BLaER1 treated with 17β-estradiol and CSF1 and Interleukin-3, amounts not matched to agents 10 nM and 100 nM (cell line): ENCODE results near the gene MRPL21.

Source experiments
- H3K27ac ChIP-seq, 11 experiments: shearing (Covaris generic); formaldehyde crosslinking; 2 replicates each; pipeline ENCODE4 v1.8.1; 2022
- H3K27me3 ChIP-seq, 11 experiments: shearing (Covaris generic); formaldehyde crosslinking; 2 replicates each; pipeline ENCODE4 v1.8.1; 2022
- H3K36me3 ChIP-seq, 11 experiments: shearing (Covaris generic); formaldehyde crosslinking; 2 replicates each; pipeline ENCODE4 v1.8.1; 2022
- H3K4me1 ChIP-seq, 10 experiments: shearing (Covaris generic); formaldehyde crosslinking; 2 replicates each; pipeline ENCODE4 v1.8.1; 2022
- H3K4me2 ChIP-seq, 11 experiments: shearing (Covaris generic); formaldehyde crosslinking; 2 replicates each; pipeline ENCODE4 v1.8.1; 2022
- H3K4me3 ChIP-seq, 10 experiments: shearing (Covaris generic); formaldehyde crosslinking; 2 replicates each; pipeline ENCODE4 v1.8.1; 2022
- H3K9ac ChIP-seq, 11 experiments: shearing (Covaris generic); formaldehyde crosslinking; 2 replicates each; pipeline ENCODE4 v1.8.1; 2022
- H3K9me3 ChIP-seq, 11 experiments: shearing (Covaris generic); formaldehyde crosslinking; replicated peaks in 1 of 11; 2 replicates each; pipeline ENCODE4 v1.8.1; 2022
- H4K20me1 ChIP-seq, 11 experiments: shearing (Covaris generic); formaldehyde crosslinking; 2 replicates each; pipeline ENCODE4 v1.8.1; 2022
- Cebpa-rat ChIP-seq, 11 experiments: shearing (Covaris generic); IDR thresholded peaks; 2 replicates each; pipeline ENCODE4 v1.8.1; 2022

The MRPL21 gene

GRCh38 chr11:68931911-68932310 lies 28.3 kb upstream of the MRPL21 start:
- no peak for TF ChIP-seq Cebpa-rat (IDR thresholded peaks at IDR 0.05)
- H3K9ac ChIP-seq = no peak overlapping the region
- no peak overlapping the region for H3K4me3 ChIP-seq
- H3K4me2 ChIP-seq = peak overlapping the region in 8 of 11 experiments; percentile 44 to 73 (median 64); a peak in 16 of 22 replicates
- peaks cover 22 to 41% (median 35%) of the 10 kb centered on the region in 10 experiments for H3K4me1 ChIP-seq
- peaks cover 0 to 78% (median 22%) of the 10 kb centered on the region in 11 experiments; a peak in 16 of 22 replicates for H4K20me1 ChIP-seq
- H3K9me3 ChIP-seq = peaks cover 0 to 14% (median 2%) of the 10 kb centered on the region in 11 experiments; a peak in 18 of 22 replicates
- H3K27me3 ChIP-seq = no peaks in the 10 kb centered on the region
- H3K27ac ChIP-seq = no peak overlapping the region
- H3K36me3 ChIP-seq = peaks cover 65 to 98% (median 84%) of the 10 kb centered on the region in 11 experiments

DNA sequence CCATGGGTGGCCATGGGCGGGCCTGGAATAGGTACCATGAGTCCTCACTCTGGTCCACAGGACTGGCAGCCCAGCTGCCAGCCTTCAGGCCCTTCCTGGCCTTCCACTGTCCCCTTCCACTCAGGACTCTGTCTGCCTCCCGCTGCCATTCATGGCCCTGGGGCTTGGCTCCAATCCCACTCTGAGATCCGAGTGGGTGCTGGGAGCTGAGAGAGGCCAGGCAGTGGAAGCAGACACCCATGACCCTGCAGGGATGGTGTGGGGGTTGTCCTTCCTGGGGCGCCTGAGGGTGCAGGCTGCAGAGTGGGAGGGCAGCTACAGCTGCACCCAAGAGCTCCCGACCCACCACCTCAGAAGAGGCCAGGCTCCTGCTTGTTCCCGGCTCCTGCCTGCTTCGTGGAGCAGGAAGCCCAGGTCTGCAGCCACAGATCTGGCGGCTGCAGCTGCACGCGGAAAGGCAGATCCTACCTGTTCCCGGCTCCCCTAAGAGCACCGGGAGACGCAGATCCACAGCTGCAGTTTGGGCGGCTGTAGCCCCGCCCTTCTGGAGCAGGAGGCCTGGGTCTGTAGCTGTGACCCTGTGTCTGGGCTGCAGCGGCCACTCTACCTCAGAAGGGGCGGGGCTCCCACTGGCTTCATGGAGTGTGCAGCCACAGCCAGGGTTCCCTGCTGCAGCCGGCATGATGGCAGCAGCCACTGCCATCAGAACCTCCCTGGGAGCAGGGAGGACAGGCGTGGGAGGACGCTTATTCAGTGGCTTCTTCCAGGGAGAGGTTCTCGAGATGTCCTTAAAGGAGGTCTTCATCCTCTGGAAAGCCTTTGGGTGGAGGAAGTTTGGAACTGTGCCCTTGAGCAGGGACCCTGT lies 27.6 kb upstream of the MRPL21 start:
- Histone ChIP-seq H3K4me1 (peaks cover 25 to 42% (median 36%) of the 10 kb centered on the region in 10 experiments), H3K9ac (no peak overlapping the region), H3K36me3 (peaks cover 65 to 98% (median 84%) of the 10 kb centered on the region in 11 experiments), H3K27me3 (no peaks in the 10 kb centered on the region), H3K9me3 (peaks cover 5 to 20% (median 9%) of the 10 kb centered on the region in 11 experiments), H3K4me2 (peak overlapping the region in 8 of 11 experiments; percentile 44 to 73 (median 64); a peak in 16 of 22 replicates), H3K27ac (no peak overlapping the region), H4K20me1 (peaks cover 0 to 71% (median 19%) of the 10 kb centered on the region in 11 experiments; a peak in 15 of 22 replicates), H3K4me3 (no peak overlapping the region)
- TF ChIP-seq Cebpa-rat (IDR thresholded peaks at IDR 0.05) = no peak

DNA sequence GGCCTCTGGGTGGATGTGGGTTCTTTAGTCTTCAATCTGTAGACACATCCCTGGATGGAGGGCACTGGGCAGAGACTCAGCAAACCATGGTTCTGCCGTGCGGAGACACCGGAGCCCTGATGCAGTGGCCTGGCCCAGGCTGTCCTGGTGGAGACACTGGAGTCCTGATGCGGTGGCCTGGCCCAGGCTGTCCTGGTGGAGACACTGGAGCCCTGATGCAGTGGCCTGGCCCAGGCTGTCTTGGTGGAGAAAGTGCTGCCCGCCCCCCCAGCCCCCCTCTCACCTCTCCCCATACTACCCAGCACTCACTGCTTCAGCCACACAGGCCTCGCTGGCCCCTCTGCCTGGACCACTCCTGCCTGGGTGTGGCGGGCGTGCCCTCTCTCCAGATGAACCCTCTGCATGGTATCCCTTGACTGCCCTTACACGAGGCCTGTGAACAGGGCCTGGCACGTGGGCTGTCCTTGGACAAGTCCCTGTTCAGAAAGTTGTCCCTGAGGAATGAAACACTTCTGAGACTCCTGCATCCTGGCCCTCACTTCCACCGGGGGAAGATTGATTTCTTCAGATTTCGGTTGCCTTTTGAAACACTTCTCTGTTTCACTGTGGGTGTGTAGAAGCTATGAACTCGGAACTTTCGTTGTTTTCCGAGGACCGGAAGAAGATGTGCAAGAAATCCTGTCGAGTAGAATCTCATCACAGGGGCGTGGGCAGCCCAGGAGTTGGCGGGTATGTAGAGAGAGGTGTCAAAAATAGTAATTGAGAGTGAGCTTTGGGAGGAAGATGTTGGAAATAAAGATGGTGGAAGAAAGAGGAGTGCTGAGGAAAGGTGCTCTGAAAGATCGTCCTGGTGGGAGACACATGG lies 26.3 kb upstream of the MRPL21 start:
- no peak overlapping the region for H3K27ac ChIP-seq
- peaks cover 0 to 60% (median 19%) of the 10 kb centered on the region in 11 experiments; a peak in 15 of 22 replicates for H4K20me1 ChIP-seq
- H3K4me3 ChIP-seq = no peak overlapping the region
- peaks cover 25 to 42% (median 36%) of the 10 kb centered on the region in 10 experiments for H3K4me1 ChIP-seq
- H3K9ac ChIP-seq = no peak overlapping the region
- TF ChIP-seq Cebpa-rat (IDR thresholded peaks at IDR 0.05) = no peak
- peaks cover 66 to 98% (median 85%) of the 10 kb centered on the region in 11 experiments for H3K36me3 ChIP-seq
- H3K27me3 ChIP-seq = no peaks in the 10 kb centered on the region
- peaks cover 18 to 33% (median 22%) of the 10 kb centered on the region in 11 experiments for H3K9me3 ChIP-seq
- no peak overlapping the region for H3K4me2 ChIP-seq

GRCh38 chr11:68929135-68929534 lies 25.5 kb upstream of the MRPL21 start:
- no peak overlapping the region for H3K27ac ChIP-seq
- peaks cover 70 to 98% (median 85%) of the 10 kb centered on the region in 11 experiments for H3K36me3 ChIP-seq
- TF ChIP-seq Cebpa-rat (IDR thresholded peaks at IDR 0.05) = no peak
- H3K9me3 ChIP-seq = peaks cover 26 to 41% (median 30%) of the 10 kb centered on the region in 11 experiments
- no peak overlapping the region for H3K9ac ChIP-seq
- H4K20me1 ChIP-seq = peaks cover 0 to 52% (median 19%) of the 10 kb centered on the region in 11 experiments; a peak in 15 of 22 replicates
- peak overlapping the region in 3 of 11 experiments; percentile 10 to 85 (median 76); a peak in 2 of 22 replicates for H3K4me2 ChIP-seq
- no peak overlapping the region for H3K4me3 ChIP-seq
- peaks cover 25 to 42% (median 36%) of the 10 kb centered on the region in 10 experiments for H3K4me1 ChIP-seq
- H3K27me3 ChIP-seq = no peaks in the 10 kb centered on the region

GRCh38 chr11:68928136-68928880 lies 24.7 kb upstream of the MRPL21 start:
- peaks cover 78 to 98% (median 87%) of the 10 kb centered on the region in 11 experiments for H3K36me3 ChIP-seq
- TF ChIP-seq Cebpa-rat (IDR thresholded peaks at IDR 0.05) = no peak

DNA sequence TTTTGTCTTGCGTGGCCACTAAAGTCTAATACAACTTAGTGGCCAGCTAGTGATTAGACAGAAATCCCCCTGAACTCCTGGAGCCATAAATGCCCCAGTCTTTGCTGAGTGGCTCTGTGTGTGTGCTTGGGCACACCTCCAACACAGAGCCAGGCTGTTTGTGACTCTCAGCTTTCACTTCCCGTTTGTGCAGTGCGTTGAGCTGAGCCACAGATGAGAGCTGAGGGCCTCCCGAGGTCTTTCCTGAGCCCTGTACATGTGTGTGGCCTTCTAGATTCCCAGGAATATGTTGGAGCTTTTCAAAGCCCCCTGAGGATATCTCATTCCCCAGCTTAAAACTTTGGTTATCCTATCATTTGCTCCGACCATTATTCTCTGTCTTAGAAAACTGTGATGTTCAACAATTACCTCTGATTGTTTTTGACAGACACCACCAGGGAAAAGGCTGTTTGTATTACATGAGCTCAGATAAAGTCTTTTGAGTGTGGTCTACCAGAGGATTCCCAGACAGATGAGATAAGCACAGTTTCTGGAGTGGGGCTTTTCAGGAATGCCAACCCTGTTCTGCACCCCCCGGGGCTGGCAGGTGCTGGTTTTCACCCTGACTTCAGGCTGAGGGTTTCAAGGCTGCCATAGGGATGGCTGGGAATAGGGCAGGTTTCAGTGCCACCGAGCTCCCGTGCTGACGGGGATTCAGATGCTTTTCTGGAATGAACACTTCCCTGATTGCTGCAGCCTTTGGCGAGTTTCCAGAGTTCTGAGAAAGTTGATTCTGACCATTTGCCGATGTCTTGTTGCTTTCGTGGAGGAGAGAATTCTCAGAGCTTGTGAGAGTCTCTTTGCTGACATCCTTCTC lies 23.9 kb upstream of the MRPL21 start:
- H3K36me3 ChIP-seq = peaks cover 79 to 98% (median 89%) of the 10 kb centered on the region in 11 experiments
- H3K4me1 ChIP-seq = peaks cover 25 to 42% (median 36%) of the 10 kb centered on the region in 10 experiments
- H3K4me3 ChIP-seq = no peak overlapping the region
- H3K9me3 ChIP-seq = peaks cover 28 to 50% (median 34%) of the 10 kb centered on the region in 11 experiments
- H3K4me2 ChIP-seq = peak overlapping the region in 9 of 11 experiments; percentile 4 to 85 (median 50); a peak in 15 of 22 replicates
- H3K9ac ChIP-seq = peak overlapping the region in 2 of 11 experiments; percentile 14 to 20; a peak in 2 of 22 replicates
- peak overlapping the region in 4 of 11 experiments; percentile 4 to 54 (median 7); a peak in 3 of 22 replicates for H3K27ac ChIP-seq
- H3K27me3 ChIP-seq = no peaks in the 10 kb centered on the region
- no peak for TF ChIP-seq Cebpa-rat (IDR thresholded peaks at IDR 0.05)
- peaks cover 0 to 35% (median 19%) of the 10 kb centered on the region in 11 experiments; a peak in 15 of 22 replicates for H4K20me1 ChIP-seq

More at GRCh38 chr11:68928136-68928880, 24.7 kb upstream of the MRPL21 start:
- Histone ChIP-seq H3K4me3 (no peak overlapping the region), H3K4me2 (peak overlapping the region in 10 of 11 experiments; percentile 3 to 85 (median 42); a peak in 14 of 22 replicates), H3K27me3 (no peaks in the 10 kb centered on the region), H3K4me1 (peaks cover 25 to 42% (median 36%) of the 10 kb centered on the region in 10 experiments), H4K20me1 (peaks cover 0 to 43% (median 19%) of the 10 kb centered on the region in 11 experiments; a peak in 15 of 22 replicates), H3K9ac (peak overlapping the region in 2 of 11 experiments; percentile 4 to 14; a peak in 1 of 22 replicates), H3K27ac (peak overlapping the region in 2 of 11 experiments; percentile 4 to 54; a peak in 2 of 22 replicates), H3K9me3 (peaks cover 28 to 49% (median 34%) of the 10 kb centered on the region in 11 experiments)

- H4K20me1 ChIP-seq = peaks cover 0 to 21% (median 7%) of the 10 kb centered on the region in 11 experiments; a peak in 10 of 22 replicates
- H3K9ac ChIP-seq = no peak overlapping the region
- peaks cover 84 to 100% (median 96%) of the 10 kb centered on the region in 11 experiments for H3K36me3 ChIP-seq
- H3K27ac ChIP-seq = no peak overlapping the region
- H3K9me3 ChIP-seq = peaks cover 28 to 46% (median 34%) of the 10 kb centered on the region in 11 experiments
- no peak for TF ChIP-seq Cebpa-rat (IDR thresholded peaks at IDR 0.05)
- H3K4me3 ChIP-seq = 0 out of 20 replicates have a peak overlapping the region, but pooled peaks of 2 of the 10 experiments have one; percentile 21 to 24
- H3K27me3 ChIP-seq = no peaks in the 10 kb centered on the region
- H3K4me2 ChIP-seq = no peak overlapping the region
- peaks cover 18 to 26% (median 21%) of the 10 kb centered on the region in 10 experiments; a peak in 19 of 20 replicates for H3K4me1 ChIP-seq
These were observed 22.0 kb upstream of the MRPL21 start for GRCh38 chr11:68925611-68926010.
